ENCODE results near the gene S100A13.

The S100A13 gene

GRCh38 chr1:153628638-153629342, 1.5 kb upstream of the S100A13 start:
- TF ChIP-seq, protein P1, sequence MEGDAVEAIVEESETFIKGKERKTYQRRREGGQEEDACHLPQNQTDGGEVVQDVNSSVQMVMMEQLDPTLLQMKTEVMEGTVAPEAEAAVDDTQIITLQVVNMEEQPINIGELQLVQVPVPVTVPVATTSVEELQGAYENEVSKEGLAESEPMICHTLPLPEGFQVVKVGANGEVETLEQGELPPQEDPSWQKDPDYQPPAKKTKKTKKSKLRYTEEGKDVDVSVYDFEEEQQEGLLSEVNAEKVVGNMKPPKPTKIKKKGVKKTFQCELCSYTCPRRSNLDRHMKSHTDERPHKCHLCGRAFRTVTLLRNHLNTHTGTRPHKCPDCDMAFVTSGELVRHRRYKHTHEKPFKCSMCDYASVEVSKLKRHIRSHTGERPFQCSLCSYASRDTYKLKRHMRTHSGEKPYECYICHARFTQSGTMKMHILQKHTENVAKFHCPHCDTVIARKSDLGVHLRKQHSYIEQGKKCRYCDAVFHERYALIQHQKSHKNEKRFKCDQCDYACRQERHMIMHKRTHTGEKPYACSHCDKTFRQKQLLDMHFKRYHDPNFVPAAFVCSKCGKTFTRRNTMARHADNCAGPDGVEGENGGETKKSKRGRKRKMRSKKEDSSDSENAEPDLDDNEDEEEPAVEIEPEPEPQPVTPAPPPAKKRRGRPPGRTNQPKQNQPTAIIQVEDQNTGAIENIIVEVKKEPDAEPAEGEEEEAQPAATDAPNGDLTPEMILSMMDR (IDR thresholded peaks at IDR 0.05; ENCODE audit: poor library complexity, severe bottlenecking): no peak
- DNase-seq (ENCODE audit: low spot score) (no peak), ATAC-seq (ENCODE audit: low read depth) (no peak)
- no peak overlapping the region for H3K27ac ChIP-seq (ENCODE audit: poor library complexity, severe bottlenecking)
- no peaks in the 10 kb centered on the region for H3K27me3 ChIP-seq (ENCODE audit: insufficient read depth, poor library complexity, severe bottlenecking)
- H3K4me3 ChIP-seq (ENCODE audit: severe bottlenecking): no peak overlapping the region
- peaks cover 17% of the 10 kb centered on the region for H3K36me3 ChIP-seq (ENCODE audit: low read depth)
- no peaks in the 10 kb centered on the region for H3K9me3 ChIP-seq (ENCODE audit: severe bottlenecking)
- peaks cover 6% of the 10 kb centered on the region for H3K4me1 ChIP-seq (ENCODE audit: insufficient read depth, poor library complexity, severe bottlenecking)

DNA sequence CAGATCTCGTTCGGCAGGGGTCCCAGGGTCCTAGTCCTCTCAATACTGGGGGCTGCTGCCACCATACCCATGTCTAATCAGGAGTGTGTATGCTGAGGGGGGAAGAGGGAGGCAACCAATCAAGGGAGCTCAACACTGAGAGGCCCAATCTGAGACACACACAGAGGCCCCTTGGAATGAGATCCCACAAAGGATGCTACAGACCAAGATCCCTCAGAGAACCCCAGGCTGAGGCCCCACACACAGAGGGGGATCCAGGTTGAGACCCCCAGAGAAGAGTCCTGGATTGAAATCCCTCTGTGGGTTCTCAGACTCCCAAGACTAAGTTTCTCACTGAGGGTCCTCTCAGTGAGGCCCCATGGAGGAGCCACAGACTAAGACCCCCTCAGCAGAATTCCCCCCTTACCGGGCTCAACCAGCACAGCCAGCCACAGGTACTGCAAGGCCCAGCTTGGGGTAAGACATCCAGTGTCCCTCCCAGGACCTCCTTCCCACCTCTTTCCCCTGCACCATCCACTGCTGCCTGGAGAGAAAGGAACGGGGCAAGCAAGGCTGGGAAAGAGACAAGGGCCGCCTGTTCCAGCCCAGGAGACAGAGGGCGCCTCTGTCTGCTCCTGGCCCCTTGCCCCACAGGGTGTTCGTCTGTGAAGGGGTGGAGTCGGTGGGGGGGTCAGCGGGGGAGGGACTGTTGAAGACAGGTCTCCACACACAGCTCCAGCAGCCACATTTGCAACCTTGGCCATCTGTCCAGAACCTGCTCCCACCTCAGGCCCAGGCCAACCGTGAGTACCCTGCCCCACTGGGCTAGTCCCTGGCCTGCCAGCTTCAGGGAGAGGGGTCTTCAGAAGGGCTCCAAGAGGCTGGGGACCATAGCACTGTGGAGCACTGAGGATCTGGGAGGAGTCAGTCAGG, 666 bp upstream of the S100A13 start, which contains the start of gene S100A1:
S100A1 (plus strand) TSS at position 720 of the 912 bp plus-strand sequence. CDS start 2,088 bp downstream, outside the sequence.
- Histone ChIP-seq H3K9me3 (ENCODE audit: severe bottlenecking) (no peaks in the 10 kb centered on the region), H3K36me3 (ENCODE audit: low read depth) (peaks cover 22% of the 10 kb centered on the region), H3K4me1 (ENCODE audit: insufficient read depth, poor library complexity, severe bottlenecking) (peaks cover 6% of the 10 kb centered on the region), H3K4me3 (ENCODE audit: severe bottlenecking) (peak within 1 kb of the TSS; percentile 32), H3K27ac (ENCODE audit: poor library complexity, severe bottlenecking) (peak within 1 kb of the TSS; percentile 76), H3K27me3 (ENCODE audit: insufficient read depth, poor library complexity, severe bottlenecking) (no peaks in the 10 kb centered on the region)
- TF ChIP-seq, protein P1 (IDR thresholded peaks at IDR 0.05; ENCODE audit: poor library complexity, severe bottlenecking): peak; percentile 46
- DNase-seq (ENCODE audit: low spot score) (no peak), ATAC-seq (ENCODE audit: low read depth) (peak; percentile 11)

GRCh38 chr1:153626477-153626903, 815 bp downstream of the S100A13 start:
- DNase-seq (ENCODE audit: low spot score) (no peak), ATAC-seq (ENCODE audit: low read depth) (no peak)
- peak overlapping the region; percentile 76 for H3K27ac ChIP-seq (ENCODE audit: poor library complexity, severe bottlenecking)
- peaks cover 29% of the 10 kb centered on the region for H3K36me3 ChIP-seq (ENCODE audit: low read depth)
- TF ChIP-seq, protein P1 (IDR thresholded peaks at IDR 0.05; ENCODE audit: poor library complexity, severe bottlenecking): no peak
- no peaks in the 10 kb centered on the region for H3K9me3 ChIP-seq (ENCODE audit: severe bottlenecking)
- peak overlapping the region; percentile 32 for H3K4me3 ChIP-seq (ENCODE audit: severe bottlenecking)
- no peaks in the 10 kb centered on the region for H3K27me3 ChIP-seq (ENCODE audit: insufficient read depth, poor library complexity, severe bottlenecking)
- H3K4me1 ChIP-seq (ENCODE audit: insufficient read depth, poor library complexity, severe bottlenecking): peaks cover 6% of the 10 kb centered on the region

DNA sequence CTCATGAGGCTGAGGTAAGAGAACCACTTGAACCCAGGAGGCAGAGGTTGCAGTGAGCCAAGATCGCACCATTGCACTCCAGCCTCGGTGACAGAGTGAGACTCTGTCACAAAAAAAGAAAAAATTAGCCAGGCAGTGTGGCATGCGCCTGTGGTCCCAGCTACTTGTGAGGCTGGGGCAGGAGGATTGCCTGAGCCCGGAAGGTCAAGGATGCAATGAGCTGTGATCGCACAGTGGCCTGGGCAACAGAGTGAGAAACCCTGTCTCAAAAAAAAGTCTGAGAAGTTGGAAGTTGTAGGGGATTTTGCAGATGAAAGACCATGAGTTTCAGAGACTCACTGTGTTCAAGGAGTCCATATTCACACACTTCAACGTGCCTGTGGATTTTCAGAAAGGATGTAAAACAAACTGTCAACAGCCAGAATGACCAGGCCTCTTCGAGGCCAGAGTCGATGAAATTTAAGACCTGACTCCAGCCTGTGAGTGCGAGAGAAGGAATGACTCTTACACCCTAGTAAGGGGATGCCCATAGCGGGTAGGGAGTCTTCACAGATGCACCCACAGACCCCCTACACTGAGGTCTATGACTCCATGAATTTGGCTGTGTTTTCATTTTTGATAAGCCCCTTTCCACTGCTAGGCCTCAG, 2.2 kb downstream of the S100A13 start:
- peaks cover 6% of the 10 kb centered on the region for H3K4me1 ChIP-seq (ENCODE audit: insufficient read depth, poor library complexity, severe bottlenecking)
- no peak overlapping the region for H3K27ac ChIP-seq (ENCODE audit: poor library complexity, severe bottlenecking)
- H3K9me3 ChIP-seq (ENCODE audit: severe bottlenecking): no peaks in the 10 kb centered on the region
- TF ChIP-seq, protein P1 (IDR thresholded peaks at IDR 0.05; ENCODE audit: poor library complexity, severe bottlenecking): no peak
- H3K4me3 ChIP-seq (ENCODE audit: severe bottlenecking): no peak overlapping the region
- DNase-seq (ENCODE audit: low spot score) (no peak), ATAC-seq (ENCODE audit: low read depth) (no peak)
- no peaks in the 10 kb centered on the region for H3K27me3 ChIP-seq (ENCODE audit: insufficient read depth, poor library complexity, severe bottlenecking)
- H3K36me3 ChIP-seq (ENCODE audit: low read depth): peaks cover 34% of the 10 kb centered on the region

Measured in RWPE2 (cell line).